HepG2 (cell line): Measurements from ENCODE around the gene R3HDM4. TPM values are rescaled to one million over a fixed set of nuclear protein-coding genes. Genes with fewer than 3 reads are reported as not detected.

Experiments
- ARID2 ChIP-seq: sonication (generic); formaldehyde crosslinking; IDR thresholded peaks from 2 replicates; pipeline ENCODE4 v1.8.1; 2022; ENCODE audit warnings: mild to moderate bottlenecking, missing genetic modification reagents, borderline replicate concordance
- CTCF ChIP-seq: sonication (generic); formaldehyde crosslinking; IDR thresholded peaks from 2 replicates; pipeline ENCODE4 v1.5.0; 2020; ENCODE audit warnings: mild to moderate bottlenecking, missing genetic modification reagents, moderate library complexity
- HBP1 ChIP-seq: IDR thresholded peaks from 2 replicates; pipeline ENCODE4 v1.6.1; 2016; ENCODE audit warnings: low read depth, control low read depth
- LRRFIP1 ChIP-seq: sonication (generic); formaldehyde crosslinking; conservative IDR thresholded peaks from 2 replicates; pipeline ENCODE4 v1.4.0; 2020; ENCODE audit warnings: missing genetic modification reagents
- MAFK ChIP-seq, 2 experiments: IDR thresholded peaks in 1 of 2; conservative IDR thresholded peaks in 1 of 2; 2 replicates each; pipeline ENCODE4 v1.6.1; 2011; ENCODE audit warnings: improper control_type of control experiment in 2 of 2, low read length in 2 of 2
- MNT ChIP-seq: fragments of 450-650 bp; IDR thresholded peaks from 2 replicates; pipeline ENCODE4 v1.6.1; 2016
- NFE2L2 ChIP-seq: fragments of 150-350 bp; IDR thresholded peaks from 2 replicates; pipeline ENCODE4 v1.6.1; 2014; ENCODE audit warnings: low read length
- PAWR ChIP-seq: sonication (generic); formaldehyde crosslinking; IDR thresholded peaks from 2 replicates; pipeline ENCODE4 v1.4.0; 2020; ENCODE audit warnings: missing genetic modification reagents, mild to moderate bottlenecking, borderline replicate concordance
- SALL1 ChIP-seq: sonication (generic); formaldehyde crosslinking; IDR thresholded peaks from 2 replicates; pipeline ENCODE4 v1.8.0; 2022; ENCODE audit warnings: mild to moderate bottlenecking, missing genetic modification reagents
- STAT5B ChIP-seq: sonication (generic); formaldehyde crosslinking; IDR thresholded peaks from 2 replicates; pipeline ENCODE4 v1.4.0; 2020; ENCODE audit warnings: missing genetic modification reagents
- ZBTB25 ChIP-seq: IDR thresholded peaks from 2 replicates; pipeline ENCODE4 v1.6.1; 2018; ENCODE audit warnings: missing genetic modification reagents
- ZMYM3 ChIP-seq: sonication (generic); formaldehyde crosslinking; IDR thresholded peaks from 2 replicates; pipeline ENCODE4 v1.5.1; 2020; ENCODE audit warnings: mild to moderate bottlenecking, missing genetic modification reagents
- ZNF101 ChIP-seq: sonication (generic); formaldehyde crosslinking; IDR thresholded peaks from 2 replicates; pipeline ENCODE4 v1.4.0; 2020; ENCODE audit warnings: mild to moderate bottlenecking, low read depth, missing genetic modification reagents, borderline replicate concordance
- ZNF17 ChIP-seq: sonication (generic); formaldehyde crosslinking; IDR thresholded peaks from 2 replicates; pipeline ENCODE4 v1.5.0; 2020; ENCODE audit warnings: mild to moderate bottlenecking, missing genetic modification reagents
- ZNF354B ChIP-seq: sonication (generic); formaldehyde crosslinking; IDR thresholded peaks from 2 replicates; pipeline ENCODE4 v1.8.0; 2022; ENCODE audit warnings: mild to moderate bottlenecking, missing genetic modification reagents
- ZNF788 ChIP-seq: sonication (generic); formaldehyde crosslinking; IDR thresholded peaks from 2 replicates; pipeline ENCODE4 v1.5.0; 2020; ENCODE audit warnings: mild to moderate bottlenecking, missing genetic modification reagents, borderline replicate concordance
- ZSCAN5A ChIP-seq: sonication (generic); formaldehyde crosslinking; IDR thresholded peaks from 2 replicates; pipeline ENCODE4 v1.8.0; 2022; ENCODE audit warnings: mild to moderate bottlenecking, missing genetic modification reagents, borderline replicate concordance
- polyA plus RNA-seq, 8 experiments: library from polyadenylated mRNA; depleted of rRNA in 3 of 8; stranded (reverse) in 7 of 8; unstranded in 1 of 8; fragments of >200 nt; fragmentation: Illumina TruSeq in 4 of 8; extraction: Trizol in 4 of 8; gene quantifications; 2 replicates each; pipeline versions ENCODE4 v1.2.1 to v1.2.3, GENCODE V29; 2011 to 2016; ENCODE audit warnings: low read depth in 4 of 8, missing spikeins in 1 of 8, mixed read lengths in 1 of 8; ENCODE audit not compliant: insufficient read depth in 1 of 8
- total RNA-seq, 5 experiments: library from RNA; depleted of rRNA; stranded (reverse); fragments of >200 nt; fragmentation: Illumina TruSeq; extraction: Trizol; gene quantifications; 2 replicates each; pipeline ENCODE4 v1.2.3, GENCODE V29; 2016; ENCODE audit warnings: low read depth in 1 of 5

The R3HDM4 gene
- total and polyA plus RNA-seq, 2 of the 13 experiments (the other 11 are each of a cell fraction or from before 2014, with no cell fraction given): 26.2 to 26.9 TPM

- no peak for TF ChIP-seq LRRFIP1 (CRISPR knock-in tag)
- peak; percentile 73 for TF ChIP-seq SALL1 (CRISPR knock-in tag)
- no peak for TF ChIP-seq ZNF17 (CRISPR knock-in tag)
- TF ChIP-seq ZNF788 (CRISPR knock-in tag): peak; percentile 46; the same call in 1 of the 2 replicates
- TF ChIP-seq ZSCAN5A (CRISPR knock-in tag): no peak
- TF ChIP-seq HBP1 (CRISPR knock-in tag): peak; percentile 73; the same call in 1 of the 2 replicates
- peak; percentile 3; the same call in 1 of the 2 replicates for TF ChIP-seq MNT
- TF ChIP-seq NFE2L2: no peak
- TF ChIP-seq MAFK (conservative IDR thresholded peaks at IDR 0.05 in 1 of 2, IDR thresholded peaks at IDR 0.05 in 1 of 2; ENCODE audit: low read length in 2 of 2): no peak
- no peak for TF ChIP-seq STAT5B (CRISPR knock-in tag)
- no peak for TF ChIP-seq ZNF101 (CRISPR knock-in tag)
- TF ChIP-seq ZMYM3 (CRISPR knock-in tag): 0 out of 2 replicates have a peak, but pooled peaks have one; percentile 24
- peak; percentile 81; the same call in 1 of the 2 replicates for TF ChIP-seq ZNF354B (CRISPR knock-in tag)
- no peak for TF ChIP-seq PAWR (CRISPR knock-in tag)
- peak; percentile 78; the same call in 1 of the 2 replicates for TF ChIP-seq ZBTB25 (CRISPR knock-in tag)
- no peak for TF ChIP-seq ARID2 (CRISPR knock-in tag)
- TF ChIP-seq CTCF: no peak
These were observed 19.9 kb downstream of the R3HDM4 start, which contains the start of the genes MED16 and RNU6-9 (continued) for GRCh38 chr19:892894-893689.
